Keratinocyte (primary cell): ENCODE data around the gene LAMTOR5.

ENCODE experiments used
- EZH2 ChIP-seq: IDR thresholded peaks from one replicate; pipeline ENCODE4 v1.6.1; 2012; ENCODE audit warnings: inconsistent platforms, mild to moderate bottlenecking, low read length, moderate library complexity
- TF ChIP-seq, protein P1 (sequence below), 3 experiments: IDR thresholded peaks in 1 of 3; conservative IDR thresholded peaks in 1 of 3; optimal IDR thresholded peaks in 1 of 3; 2 replicates in 2 of 3; 3 replicates in 1 of 3; pipeline versions ENCODE3 to v1.5.1; 2011; ENCODE audit warnings: low read length in 3 of 3, mild to moderate bottlenecking in 3 of 3, moderate library complexity in 2 of 3, control low read depth in 1 of 3, inconsistent platforms in 1 of 3; ENCODE audit not compliant: insufficient read depth in 2 of 3; ENCODE audit errors: extremely low read depth in 1 of 3

GRCh38 chr1:110385369-110385768 is 22.1 kb downstream of the LAMTOR5 start:
- TF ChIP-seq, protein P1, sequence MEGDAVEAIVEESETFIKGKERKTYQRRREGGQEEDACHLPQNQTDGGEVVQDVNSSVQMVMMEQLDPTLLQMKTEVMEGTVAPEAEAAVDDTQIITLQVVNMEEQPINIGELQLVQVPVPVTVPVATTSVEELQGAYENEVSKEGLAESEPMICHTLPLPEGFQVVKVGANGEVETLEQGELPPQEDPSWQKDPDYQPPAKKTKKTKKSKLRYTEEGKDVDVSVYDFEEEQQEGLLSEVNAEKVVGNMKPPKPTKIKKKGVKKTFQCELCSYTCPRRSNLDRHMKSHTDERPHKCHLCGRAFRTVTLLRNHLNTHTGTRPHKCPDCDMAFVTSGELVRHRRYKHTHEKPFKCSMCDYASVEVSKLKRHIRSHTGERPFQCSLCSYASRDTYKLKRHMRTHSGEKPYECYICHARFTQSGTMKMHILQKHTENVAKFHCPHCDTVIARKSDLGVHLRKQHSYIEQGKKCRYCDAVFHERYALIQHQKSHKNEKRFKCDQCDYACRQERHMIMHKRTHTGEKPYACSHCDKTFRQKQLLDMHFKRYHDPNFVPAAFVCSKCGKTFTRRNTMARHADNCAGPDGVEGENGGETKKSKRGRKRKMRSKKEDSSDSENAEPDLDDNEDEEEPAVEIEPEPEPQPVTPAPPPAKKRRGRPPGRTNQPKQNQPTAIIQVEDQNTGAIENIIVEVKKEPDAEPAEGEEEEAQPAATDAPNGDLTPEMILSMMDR (optimal IDR thresholded peaks at IDR 0.05 in 1 of 3, IDR thresholded peaks at IDR 0.05 in 1 of 3, conservative IDR thresholded peaks at IDR 0.05 in 1 of 3; ENCODE audit: extremely low read depth in 1 of 3, insufficient read depth in 2 of 3, low read length in 3 of 3), result no peak
- no peak for TF ChIP-seq EZH2
